ENCODE results near the gene NTN1.

GRCh38 chr17:9236286-9237052 lies 215.2 kb downstream of the NTN1 start:
- TF ChIP-seq CTCF (IDR thresholded peaks at IDR 0.05; ENCODE audit: low read depth, low read length) (no peak), EZH2phosphoT487 (IDR thresholded peaks at IDR 0.05; ENCODE audit: low read depth) (no peak)

Data from OCI-LY3 (cell line).